ENCODE measurements around the gene TMPRSS5.

Gene TMPRSS5

DNA sequence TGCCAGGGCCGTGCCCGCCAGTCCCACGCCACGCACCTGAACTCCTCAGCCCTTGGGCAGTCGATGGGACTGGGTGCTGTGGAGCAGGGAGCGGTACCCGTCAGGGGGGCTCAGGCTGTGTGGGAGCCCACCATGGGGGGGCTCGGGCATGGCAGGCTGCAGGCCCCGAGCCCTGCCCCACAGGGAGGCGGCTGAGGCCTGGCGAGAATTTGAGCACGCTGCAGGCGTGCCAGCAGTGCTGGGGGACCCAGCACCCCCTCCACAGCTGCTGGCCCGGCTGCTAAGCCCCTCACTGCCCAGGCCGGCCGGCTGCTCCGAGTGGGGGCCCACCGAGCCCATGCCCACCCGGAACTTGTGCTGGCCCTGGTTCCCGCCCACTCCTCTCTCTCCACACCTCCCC, 56.8 kb downstream of the TMPRSS5 start:
- no peak overlapping the region for H3K4me3 ChIP-seq (ENCODE audit: low read depth in 1 of 2, low read length in 2 of 2)

DNA sequence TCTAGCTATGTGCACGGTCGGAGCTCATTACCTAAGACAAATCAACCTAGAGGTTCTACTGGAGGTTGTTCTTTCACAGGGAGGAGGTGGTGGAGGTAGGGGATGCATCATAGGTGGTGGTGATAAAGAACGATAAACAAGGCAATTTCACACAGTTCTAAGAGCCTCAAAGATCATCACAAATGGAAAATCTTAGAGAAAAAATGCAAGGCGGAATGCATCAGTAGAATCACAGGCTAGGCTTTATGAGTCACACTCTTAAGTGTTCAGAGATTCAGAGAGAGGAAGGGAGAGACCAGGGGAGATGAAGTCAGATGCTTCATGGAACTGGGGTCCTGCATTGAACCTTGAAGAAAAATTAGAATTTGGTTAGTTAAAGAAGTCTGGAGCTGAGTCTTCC, 58.3 kb downstream of the TMPRSS5 start:
- H3K9ac ChIP-seq (ENCODE audit: low read depth in 1 of 2, low read length in 2 of 2): no peak overlapping the region
- H3K4me1 ChIP-seq (ENCODE audit: control insufficient read depth in 1 of 2, insufficient read depth in 2 of 2, low read length in 2 of 2): no peaks in the 10 kb centered on the region
- no peak overlapping the region for H3K4me3 ChIP-seq (ENCODE audit: low read depth in 1 of 2, low read length in 2 of 2)
- H3K36me3 ChIP-seq (ENCODE audit: control insufficient read depth in 1 of 2, insufficient read depth in 2 of 2, low read length in 2 of 2): no peaks in the 10 kb centered on the region
- H3K27ac ChIP-seq (ENCODE audit: low read depth, low read length): no peak overlapping the region
- no peaks in the 10 kb centered on the region for H3K9me3 ChIP-seq (ENCODE audit: control insufficient read depth in 1 of 2, low read length in 2 of 2)
- no peaks in the 10 kb centered on the region for H3K27me3 ChIP-seq (ENCODE audit: control insufficient read depth in 1 of 2, insufficient read depth in 2 of 2, low read length in 2 of 2)

More for the DNA sequence above, 56.8 kb downstream of the TMPRSS5 start:
- no peaks in the 10 kb centered on the region for H3K9me3 ChIP-seq (ENCODE audit: control insufficient read depth in 1 of 2, low read length in 2 of 2)
- H3K4me1 ChIP-seq (ENCODE audit: control insufficient read depth in 1 of 2, insufficient read depth in 2 of 2, low read length in 2 of 2): no peaks in the 10 kb centered on the region
- H3K27me3 ChIP-seq (ENCODE audit: control insufficient read depth in 1 of 2, insufficient read depth in 2 of 2, low read length in 2 of 2): no peaks in the 10 kb centered on the region
- no peak overlapping the region for H3K9ac ChIP-seq (ENCODE audit: low read depth in 1 of 2, low read length in 2 of 2)
- H3K27ac ChIP-seq (ENCODE audit: low read depth, low read length): no peak overlapping the region
- no peaks in the 10 kb centered on the region for H3K36me3 ChIP-seq (ENCODE audit: control insufficient read depth in 1 of 2, insufficient read depth in 2 of 2, low read length in 2 of 2)

DNA sequence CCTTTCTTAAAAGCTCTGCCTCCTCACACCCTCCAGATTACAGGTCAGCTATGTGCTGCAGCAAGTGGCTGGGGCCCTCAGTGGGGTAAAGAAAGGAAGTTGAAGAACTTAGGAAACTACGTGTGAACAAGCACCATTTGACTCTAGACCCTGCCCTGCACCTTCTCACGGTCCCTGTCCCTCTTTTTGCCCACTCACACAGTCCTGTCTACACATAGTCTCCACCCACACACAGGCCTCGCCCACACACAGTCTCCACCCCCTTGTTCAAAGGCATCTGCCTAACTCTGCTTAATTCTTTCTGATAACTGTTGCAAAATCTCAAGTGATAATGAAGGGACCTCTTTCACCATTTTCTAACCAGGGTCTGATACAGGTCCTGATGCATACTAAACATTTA, 59.0 kb downstream of the TMPRSS5 start:
- no peak overlapping the region for H3K9ac ChIP-seq (ENCODE audit: low read depth in 1 of 2, low read length in 2 of 2)
- H3K4me3 ChIP-seq (ENCODE audit: low read depth in 1 of 2, low read length in 2 of 2): no peak overlapping the region
- H3K36me3 ChIP-seq (ENCODE audit: control insufficient read depth in 1 of 2, insufficient read depth in 2 of 2, low read length in 2 of 2): no peaks in the 10 kb centered on the region
- no peaks in the 10 kb centered on the region for H3K9me3 ChIP-seq (ENCODE audit: control insufficient read depth in 1 of 2, low read length in 2 of 2)
- no peak overlapping the region for H3K27ac ChIP-seq (ENCODE audit: low read depth, low read length)
- H3K27me3 ChIP-seq (ENCODE audit: control insufficient read depth in 1 of 2, insufficient read depth in 2 of 2, low read length in 2 of 2): no peaks in the 10 kb centered on the region
- H3K4me1 ChIP-seq (ENCODE audit: control insufficient read depth in 1 of 2, insufficient read depth in 2 of 2, low read length in 2 of 2): no peaks in the 10 kb centered on the region

DNA sequence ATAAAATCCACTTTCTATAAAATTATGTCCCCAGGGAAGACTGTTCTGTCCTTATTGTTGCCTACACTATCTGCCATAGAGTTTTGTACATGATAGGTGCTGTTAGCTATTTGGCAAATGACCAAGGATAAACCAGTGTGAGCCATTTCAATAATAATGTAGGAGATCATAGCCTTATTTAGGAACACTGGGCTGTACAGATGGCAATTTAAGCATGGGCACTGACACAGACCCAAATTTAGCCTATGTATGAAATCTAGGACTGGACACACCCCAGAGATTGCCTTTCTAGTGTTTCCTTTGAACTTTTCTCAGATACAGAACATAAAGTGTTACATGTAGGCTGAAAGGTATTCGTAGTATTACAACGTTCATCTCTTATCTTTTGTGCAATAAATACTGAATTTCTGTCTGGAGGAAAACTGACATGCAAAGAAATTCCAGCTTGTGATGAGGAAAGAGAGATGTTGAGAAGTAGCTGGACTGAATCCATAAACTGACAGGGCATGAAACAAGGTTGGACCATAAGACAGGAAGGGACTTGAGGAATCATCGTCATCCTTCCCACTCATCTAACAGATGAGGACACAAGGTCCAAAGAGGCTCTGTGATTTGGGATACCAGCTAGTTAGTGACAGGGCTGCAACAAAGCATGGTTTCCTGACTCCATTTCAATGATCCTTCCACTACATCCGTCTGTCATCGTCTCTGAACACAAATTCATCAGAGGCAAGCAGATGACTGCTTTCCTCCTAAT, 60.3 kb downstream of the TMPRSS5 start:
- H3K4me3 ChIP-seq (ENCODE audit: low read depth in 1 of 2, low read length in 2 of 2): no peak overlapping the region
- H3K27me3 ChIP-seq (ENCODE audit: control insufficient read depth in 1 of 2, insufficient read depth in 2 of 2, low read length in 2 of 2): no peaks in the 10 kb centered on the region
- no peaks in the 10 kb centered on the region for H3K4me1 ChIP-seq (ENCODE audit: control insufficient read depth in 1 of 2, insufficient read depth in 2 of 2, low read length in 2 of 2)
- H3K9ac ChIP-seq (ENCODE audit: low read depth in 1 of 2, low read length in 2 of 2): no peak overlapping the region
- no peak overlapping the region for H3K27ac ChIP-seq (ENCODE audit: low read depth, low read length)
- no peaks in the 10 kb centered on the region for H3K9me3 ChIP-seq (ENCODE audit: control insufficient read depth in 1 of 2, low read length in 2 of 2)
- H3K36me3 ChIP-seq (ENCODE audit: control insufficient read depth in 1 of 2, insufficient read depth in 2 of 2, low read length in 2 of 2): no peaks in the 10 kb centered on the region

DNA sequence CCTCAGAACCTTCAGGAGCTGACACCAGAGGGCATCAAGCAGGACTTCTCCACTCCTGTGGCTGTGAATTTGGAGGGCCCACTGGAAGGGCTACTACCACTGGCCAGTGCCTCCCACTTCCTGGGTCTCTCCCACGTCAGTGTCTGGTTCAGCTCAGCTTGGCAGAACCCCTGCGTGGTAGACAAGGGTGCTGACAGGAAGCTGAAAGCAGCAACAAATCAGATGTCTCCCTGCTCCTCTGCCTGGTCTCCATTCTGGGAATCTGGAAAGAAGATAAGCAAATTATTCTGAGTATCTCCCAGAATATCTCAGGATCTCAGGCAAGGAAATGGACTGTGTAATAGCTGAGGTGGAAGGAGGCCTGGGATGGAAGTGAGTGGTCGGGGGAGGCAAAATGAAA, 61.5 kb downstream of the TMPRSS5 start:
- Histone ChIP-seq H3K4me3 (ENCODE audit: low read depth in 1 of 2, low read length in 2 of 2) (no peak overlapping the region), H3K9me3 (ENCODE audit: control insufficient read depth in 1 of 2, low read length in 2 of 2) (no peaks in the 10 kb centered on the region), H3K9ac (ENCODE audit: low read depth in 1 of 2, low read length in 2 of 2) (no peak overlapping the region), H3K27me3 (ENCODE audit: control insufficient read depth in 1 of 2, insufficient read depth in 2 of 2, low read length in 2 of 2) (no peaks in the 10 kb centered on the region), H3K4me1 (ENCODE audit: control insufficient read depth in 1 of 2, insufficient read depth in 2 of 2, low read length in 2 of 2) (no peaks in the 10 kb centered on the region), H3K36me3 (ENCODE audit: control insufficient read depth in 1 of 2, insufficient read depth in 2 of 2, low read length in 2 of 2) (no peaks in the 10 kb centered on the region), H3K27ac (ENCODE audit: low read depth, low read length) (no peak overlapping the region)

DNA sequence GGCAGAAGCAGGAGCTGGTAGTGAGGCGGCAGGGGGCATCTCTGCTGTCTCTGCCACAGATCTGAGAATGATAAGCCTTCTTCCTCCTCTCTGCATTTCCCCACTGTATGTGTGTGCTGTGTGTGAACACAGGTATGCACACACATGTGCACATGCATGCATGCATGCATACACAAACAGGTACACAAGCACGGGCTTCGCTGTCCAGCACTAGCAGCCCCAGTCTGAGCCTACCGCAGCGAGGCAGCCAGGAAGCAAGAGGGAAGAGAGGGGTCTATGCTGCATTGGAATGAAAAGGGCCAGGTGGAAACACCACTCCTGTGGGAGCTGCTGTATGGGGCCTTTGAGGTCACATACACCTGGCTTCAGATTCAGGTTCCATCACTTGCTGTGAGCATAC, 62.4 kb downstream of the TMPRSS5 start:
- Histone ChIP-seq H3K27ac (ENCODE audit: low read depth, low read length) (no peak overlapping the region), H3K9ac (ENCODE audit: low read depth in 1 of 2, low read length in 2 of 2) (no peak overlapping the region), H3K4me1 (ENCODE audit: control insufficient read depth in 1 of 2, insufficient read depth in 2 of 2, low read length in 2 of 2) (no peaks in the 10 kb centered on the region)

DNA sequence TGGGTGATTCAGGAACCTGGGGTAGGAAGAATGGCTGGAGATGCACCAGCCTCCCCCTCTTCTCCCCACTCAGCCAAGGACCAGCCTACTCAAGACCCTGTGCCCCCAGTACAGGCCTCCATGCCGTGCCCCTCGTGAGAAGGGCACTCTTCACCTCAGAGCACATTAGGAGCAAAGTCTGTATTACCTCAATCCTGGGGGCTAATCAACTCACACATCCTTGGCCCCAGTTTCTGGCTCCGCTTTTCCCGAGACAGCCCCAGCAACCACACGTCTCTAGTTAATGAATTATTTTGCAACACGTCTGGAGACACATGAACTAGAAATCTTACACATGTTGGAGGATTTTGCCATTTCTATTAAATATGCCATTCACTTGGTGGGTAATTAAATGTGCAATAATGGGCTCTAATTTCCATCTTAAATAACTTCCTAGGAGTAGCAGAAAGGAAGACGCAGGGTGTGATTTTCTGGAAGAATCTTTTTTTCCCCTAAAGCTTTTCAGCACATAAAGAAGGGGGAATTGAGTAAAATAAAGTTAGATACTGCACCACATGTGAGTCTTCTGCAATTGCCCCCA, 63.0 kb downstream of the TMPRSS5 start:
- H3K27me3 ChIP-seq (ENCODE audit: control insufficient read depth in 1 of 2, insufficient read depth in 2 of 2, low read length in 2 of 2): no peaks in the 10 kb centered on the region
- no peak overlapping the region for H3K4me3 ChIP-seq (ENCODE audit: low read depth in 1 of 2, low read length in 2 of 2)
- H3K36me3 ChIP-seq (ENCODE audit: control insufficient read depth in 1 of 2, insufficient read depth in 2 of 2, low read length in 2 of 2): no peaks in the 10 kb centered on the region
- no peaks in the 10 kb centered on the region for H3K9me3 ChIP-seq (ENCODE audit: control insufficient read depth in 1 of 2, low read length in 2 of 2)
- no peak overlapping the region for H3K27ac ChIP-seq (ENCODE audit: low read depth, low read length)
- no peak overlapping the region for H3K9ac ChIP-seq (ENCODE audit: low read depth in 1 of 2, low read length in 2 of 2)
- no peaks in the 10 kb centered on the region for H3K4me1 ChIP-seq (ENCODE audit: control insufficient read depth in 1 of 2, insufficient read depth in 2 of 2, low read length in 2 of 2)

More for the DNA sequence above, 62.4 kb downstream of the TMPRSS5 start:
- H3K4me3 ChIP-seq (ENCODE audit: low read depth in 1 of 2, low read length in 2 of 2): no peak overlapping the region
- H3K36me3 ChIP-seq (ENCODE audit: control insufficient read depth in 1 of 2, insufficient read depth in 2 of 2, low read length in 2 of 2): no peaks in the 10 kb centered on the region
- no peaks in the 10 kb centered on the region for H3K9me3 ChIP-seq (ENCODE audit: control insufficient read depth in 1 of 2, low read length in 2 of 2)
- H3K27me3 ChIP-seq (ENCODE audit: control insufficient read depth in 1 of 2, insufficient read depth in 2 of 2, low read length in 2 of 2): no peaks in the 10 kb centered on the region

DNA sequence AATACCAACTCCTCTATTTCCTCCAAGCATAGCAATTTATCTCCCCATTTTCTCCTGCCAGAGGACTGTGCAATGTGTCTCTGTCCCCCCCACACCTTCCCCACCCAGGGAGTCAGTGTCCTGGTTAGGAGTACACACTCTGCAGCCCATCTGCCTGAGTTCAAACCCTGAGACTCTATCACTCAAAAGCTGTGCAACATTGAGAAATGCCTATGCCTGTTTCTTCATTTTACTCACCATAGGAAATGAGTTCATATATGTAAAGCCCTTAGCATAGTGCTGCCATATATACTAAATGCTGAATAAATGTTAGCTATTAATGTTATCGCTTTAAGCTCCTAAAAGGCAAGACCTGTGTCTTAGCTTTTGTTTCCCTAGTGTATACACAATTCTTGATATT, 64.0 kb downstream of the TMPRSS5 start:
- H3K4me1 ChIP-seq (ENCODE audit: control insufficient read depth in 1 of 2, insufficient read depth in 2 of 2, low read length in 2 of 2): no peaks in the 10 kb centered on the region
- no peak overlapping the region for H3K4me3 ChIP-seq (ENCODE audit: low read depth in 1 of 2, low read length in 2 of 2)
- H3K9ac ChIP-seq (ENCODE audit: low read depth in 1 of 2, low read length in 2 of 2): no peak overlapping the region
- no peaks in the 10 kb centered on the region for H3K36me3 ChIP-seq (ENCODE audit: control insufficient read depth in 1 of 2, insufficient read depth in 2 of 2, low read length in 2 of 2)
- H3K27ac ChIP-seq (ENCODE audit: low read depth, low read length): no peak overlapping the region
- no peaks in the 10 kb centered on the region for H3K9me3 ChIP-seq (ENCODE audit: control insufficient read depth in 1 of 2, low read length in 2 of 2)
- H3K27me3 ChIP-seq (ENCODE audit: control insufficient read depth in 1 of 2, insufficient read depth in 2 of 2, low read length in 2 of 2): no peaks in the 10 kb centered on the region

DNA sequence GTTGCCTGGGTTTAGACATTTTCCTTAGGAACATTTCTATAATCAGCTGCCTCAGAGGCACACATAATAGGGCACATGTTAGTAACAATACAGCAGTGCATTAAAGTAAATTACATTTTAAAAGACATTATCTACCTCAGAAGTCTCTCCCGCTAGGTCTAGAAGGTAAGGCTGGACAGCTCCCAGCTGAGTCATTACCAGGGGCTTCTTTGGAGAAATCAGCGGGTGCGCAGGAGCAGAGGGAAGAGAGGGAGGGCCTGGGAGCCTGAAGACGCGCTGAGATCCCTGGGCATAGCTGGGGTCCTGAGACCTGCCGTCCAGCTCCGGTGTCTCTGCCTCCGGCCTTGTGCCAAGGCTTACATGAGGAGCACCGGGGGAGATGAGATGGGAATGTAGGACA, 67.7 kb downstream of the TMPRSS5 start:
- Histone ChIP-seq H3K9me3 (ENCODE audit: control insufficient read depth in 1 of 2, low read length in 2 of 2) (no peaks in the 10 kb centered on the region), H3K27ac (ENCODE audit: low read depth, low read length) (no peak overlapping the region), H3K4me1 (ENCODE audit: control insufficient read depth in 1 of 2, insufficient read depth in 2 of 2, low read length in 2 of 2) (no peaks in the 10 kb centered on the region), H3K4me3 (ENCODE audit: low read depth in 1 of 2, low read length in 2 of 2) (no peak overlapping the region), H3K27me3 (ENCODE audit: control insufficient read depth in 1 of 2, insufficient read depth in 2 of 2, low read length in 2 of 2) (no peaks in the 10 kb centered on the region), H3K36me3 (ENCODE audit: control insufficient read depth in 1 of 2, insufficient read depth in 2 of 2, low read length in 2 of 2) (no peaks in the 10 kb centered on the region), H3K9ac (ENCODE audit: low read depth in 1 of 2, low read length in 2 of 2) (no peak overlapping the region)

DNA sequence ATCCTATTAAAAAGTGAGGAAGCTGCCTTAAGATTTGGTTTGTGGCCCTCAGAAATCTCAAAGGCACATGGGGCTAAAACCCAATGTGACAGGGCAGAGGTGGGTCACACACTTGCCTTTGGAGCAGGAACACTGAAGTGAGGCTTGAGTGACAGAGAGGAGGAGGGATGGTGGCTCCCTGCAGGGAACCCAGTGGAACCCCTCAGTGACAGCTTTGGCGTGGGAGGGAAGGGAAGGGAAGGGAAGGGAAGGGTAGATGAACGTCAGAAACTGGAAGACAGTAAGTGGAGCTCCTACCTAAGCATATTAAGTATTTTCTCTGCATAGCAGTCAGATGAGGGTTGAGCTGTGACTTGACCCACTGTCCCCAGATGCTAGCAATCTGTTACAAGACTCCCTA, 68.5 kb downstream of the TMPRSS5 start:
- no peaks in the 10 kb centered on the region for H3K4me1 ChIP-seq (ENCODE audit: control insufficient read depth in 1 of 2, insufficient read depth in 2 of 2, low read length in 2 of 2)
- H3K9me3 ChIP-seq (ENCODE audit: control insufficient read depth in 1 of 2, low read length in 2 of 2): no peaks in the 10 kb centered on the region
- no peak overlapping the region for H3K27ac ChIP-seq (ENCODE audit: low read depth, low read length)
- no peaks in the 10 kb centered on the region for H3K27me3 ChIP-seq (ENCODE audit: control insufficient read depth in 1 of 2, insufficient read depth in 2 of 2, low read length in 2 of 2)
- no peaks in the 10 kb centered on the region for H3K36me3 ChIP-seq (ENCODE audit: control insufficient read depth in 1 of 2, insufficient read depth in 2 of 2, low read length in 2 of 2)
- H3K9ac ChIP-seq (ENCODE audit: low read depth in 1 of 2, low read length in 2 of 2): no peak overlapping the region
- no peak overlapping the region for H3K4me3 ChIP-seq (ENCODE audit: low read depth in 1 of 2, low read length in 2 of 2)
